Measurements from ENCODE around the gene INSR.
"Not testable (repeated sequence)": the region's sequence is repeated elsewhere in the genome, so short reads cannot be mapped to it uniquely, and the experiment has no call there.

DNA sequence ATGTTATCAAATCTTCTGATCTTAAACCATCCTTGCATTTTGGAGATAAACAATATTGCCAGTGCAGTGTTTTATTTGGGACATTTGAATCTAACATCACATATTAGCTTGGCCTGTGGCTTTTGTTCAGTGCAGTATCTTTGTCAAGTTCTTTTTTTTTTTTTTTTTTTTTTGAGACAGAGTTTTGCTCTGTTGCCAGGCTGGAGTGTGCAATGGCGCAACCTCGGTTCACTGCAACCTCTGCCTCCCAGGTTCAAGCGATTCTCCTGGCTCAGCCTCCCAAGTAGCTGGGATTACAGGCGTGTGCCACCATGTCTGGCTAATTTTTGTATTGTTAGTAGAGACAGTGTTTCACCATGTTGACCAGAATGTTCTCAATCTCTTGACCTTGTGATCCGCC is 148.1 kb downstream of the INSR start:
- TF ChIP-seq ZNF585B (tag by site-specific recombination; IDR thresholded peaks at IDR 0.05); KLF16 (tag by site-specific recombination; IDR thresholded peaks at IDR 0.05); ZNF423 (tag by site-specific recombination; IDR thresholded peaks at IDR 0.05); ZNF202 (tag by site-specific recombination; IDR thresholded peaks at IDR 0.05; ENCODE audit: borderline replicate concordance); ZBTB1 (tag by site-specific recombination; IDR thresholded peaks at IDR 0.05); RBAK (tag by site-specific recombination; IDR thresholded peaks at IDR 0.05); ZNF560 (tag by site-specific recombination; IDR thresholded peaks at IDR 0.05; ENCODE audit: borderline replicate concordance); SP7 (tag by site-specific recombination; IDR thresholded peaks at IDR 0.05); BCL11B (tag by site-specific recombination; IDR thresholded peaks at IDR 0.05; ENCODE audit: low read depth); ZNF514 (tag by site-specific recombination; IDR thresholded peaks at IDR 0.05): not testable (repeated sequence)
- TF ChIP-seq, protein P1, sequence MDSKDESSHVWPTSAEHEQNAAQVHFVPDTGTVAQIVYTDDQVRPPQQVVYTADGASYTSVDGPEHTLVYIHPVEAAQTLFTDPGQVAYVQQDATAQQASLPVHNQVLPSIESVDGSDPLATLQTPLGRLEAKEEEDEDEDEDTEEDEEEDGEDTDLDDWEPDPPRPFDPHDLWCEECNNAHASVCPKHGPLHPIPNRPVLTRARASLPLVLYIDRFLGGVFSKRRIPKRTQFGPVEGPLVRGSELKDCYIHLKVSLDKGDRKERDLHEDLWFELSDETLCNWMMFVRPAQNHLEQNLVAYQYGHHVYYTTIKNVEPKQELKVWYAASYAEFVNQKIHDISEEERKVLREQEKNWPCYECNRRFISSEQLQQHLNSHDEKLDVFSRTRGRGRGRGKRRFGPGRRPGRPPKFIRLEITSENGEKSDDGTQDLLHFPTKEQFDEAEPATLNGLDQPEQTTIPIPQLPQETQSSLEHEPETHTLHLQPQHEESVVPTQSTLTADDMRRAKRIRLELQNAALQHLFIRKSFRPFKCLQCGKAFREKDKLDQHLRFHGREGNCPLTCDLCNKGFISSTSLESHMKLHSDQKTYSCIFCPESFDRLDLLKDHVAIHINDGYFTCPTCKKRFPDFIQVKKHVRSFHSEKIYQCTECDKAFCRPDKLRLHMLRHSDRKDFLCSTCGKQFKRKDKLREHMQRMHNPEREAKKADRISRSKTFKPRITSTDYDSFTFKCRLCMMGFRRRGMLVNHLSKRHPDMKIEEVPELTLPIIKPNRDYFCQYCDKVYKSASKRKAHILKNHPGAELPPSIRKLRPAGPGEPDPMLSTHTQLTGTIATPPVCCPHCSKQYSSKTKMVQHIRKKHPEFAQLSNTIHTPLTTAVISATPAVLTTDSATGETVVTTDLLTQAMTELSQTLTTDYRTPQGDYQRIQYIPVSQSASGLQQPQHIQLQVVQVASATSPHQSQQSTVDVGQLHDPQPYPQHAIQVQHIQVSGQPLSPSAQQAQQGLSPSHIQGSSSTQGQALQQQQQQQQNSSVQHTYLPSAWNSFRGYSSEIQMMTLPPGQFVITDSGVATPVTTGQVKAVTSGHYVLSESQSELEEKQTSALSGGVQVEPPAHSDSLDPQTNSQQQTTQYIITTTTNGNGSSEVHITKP (tag by site-specific recombination; IDR thresholded peaks at IDR 0.05) = not testable (repeated sequence)
- TF ChIP-seq, protein P2, sequence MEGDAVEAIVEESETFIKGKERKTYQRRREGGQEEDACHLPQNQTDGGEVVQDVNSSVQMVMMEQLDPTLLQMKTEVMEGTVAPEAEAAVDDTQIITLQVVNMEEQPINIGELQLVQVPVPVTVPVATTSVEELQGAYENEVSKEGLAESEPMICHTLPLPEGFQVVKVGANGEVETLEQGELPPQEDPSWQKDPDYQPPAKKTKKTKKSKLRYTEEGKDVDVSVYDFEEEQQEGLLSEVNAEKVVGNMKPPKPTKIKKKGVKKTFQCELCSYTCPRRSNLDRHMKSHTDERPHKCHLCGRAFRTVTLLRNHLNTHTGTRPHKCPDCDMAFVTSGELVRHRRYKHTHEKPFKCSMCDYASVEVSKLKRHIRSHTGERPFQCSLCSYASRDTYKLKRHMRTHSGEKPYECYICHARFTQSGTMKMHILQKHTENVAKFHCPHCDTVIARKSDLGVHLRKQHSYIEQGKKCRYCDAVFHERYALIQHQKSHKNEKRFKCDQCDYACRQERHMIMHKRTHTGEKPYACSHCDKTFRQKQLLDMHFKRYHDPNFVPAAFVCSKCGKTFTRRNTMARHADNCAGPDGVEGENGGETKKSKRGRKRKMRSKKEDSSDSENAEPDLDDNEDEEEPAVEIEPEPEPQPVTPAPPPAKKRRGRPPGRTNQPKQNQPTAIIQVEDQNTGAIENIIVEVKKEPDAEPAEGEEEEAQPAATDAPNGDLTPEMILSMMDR (tag by site-specific recombination; IDR thresholded peaks at IDR 0.05) = not testable (repeated sequence)
- TF ChIP-seq, protein P3, sequence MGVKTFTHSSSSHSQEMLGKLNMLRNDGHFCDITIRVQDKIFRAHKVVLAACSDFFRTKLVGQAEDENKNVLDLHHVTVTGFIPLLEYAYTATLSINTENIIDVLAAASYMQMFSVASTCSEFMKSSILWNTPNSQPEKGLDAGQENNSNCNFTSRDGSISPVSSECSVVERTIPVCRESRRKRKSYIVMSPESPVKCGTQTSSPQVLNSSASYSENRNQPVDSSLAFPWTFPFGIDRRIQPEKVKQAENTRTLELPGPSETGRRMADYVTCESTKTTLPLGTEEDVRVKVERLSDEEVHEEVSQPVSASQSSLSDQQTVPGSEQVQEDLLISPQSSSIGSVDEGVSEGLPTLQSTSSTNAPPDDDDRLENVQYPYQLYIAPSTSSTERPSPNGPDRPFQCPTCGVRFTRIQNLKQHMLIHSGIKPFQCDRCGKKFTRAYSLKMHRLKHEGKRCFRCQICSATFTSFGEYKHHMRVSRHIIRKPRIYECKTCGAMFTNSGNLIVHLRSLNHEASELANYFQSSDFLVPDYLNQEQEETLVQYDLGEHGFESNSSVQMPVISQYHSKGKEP (tag by site-specific recombination; IDR thresholded peaks at IDR 0.05) = not testable (repeated sequence)
